Liver (tissue), 9 donors: ENCODE data around the gene R3HCC1L. TPM values are rescaled to one million over a fixed set of nuclear protein-coding genes. Genes with fewer than 3 reads are reported as not detected.

ENCODE experiments used
- DNase-seq: peaks from one replicate; pipeline ENCODE4 v3.0.0-alpha.2; 2017; ENCODE audit warnings: low spot score
- H3K27ac ChIP-seq, 2 donors: one replicate each; pipeline ENCODE4 v1.7.0; 2013; ENCODE audit warnings: inconsistent platforms in 2 of 2, low read length in 2 of 2, control low read depth in 1 of 2, low read depth in 1 of 2, mild to moderate bottlenecking in 1 of 2
- H3K27me3 ChIP-seq, 4 donors: one replicate each; pipeline versions ENCODE4 v1.6.1 to v1.7.0; 2013; ENCODE audit warnings: low read length in 3 of 4, inconsistent platforms in 1 of 4, mild to moderate bottlenecking in 1 of 4, moderate library complexity in 1 of 4; ENCODE audit not compliant: control insufficient read depth in 4 of 4, insufficient read depth in 4 of 4
- H3K36me3 ChIP-seq, 4 donors: one replicate each; pipeline versions ENCODE4 v1.6.1 to v1.7.0; 2013; ENCODE audit warnings: low read length in 3 of 4, mild to moderate bottlenecking in 3 of 4, low read depth in 1 of 4, moderate library complexity in 1 of 4; ENCODE audit not compliant: control insufficient read depth in 4 of 4, insufficient read depth in 3 of 4
- H3K4me1 ChIP-seq, 4 donors: one replicate each; pipeline versions ENCODE4 v1.6.1 to v1.7.0; 2013; ENCODE audit warnings: low read length in 3 of 4, mild to moderate bottlenecking in 3 of 4, moderate library complexity in 1 of 4; ENCODE audit not compliant: control insufficient read depth in 4 of 4, insufficient read depth in 4 of 4
- H3K4me3 ChIP-seq, 3 donors: one replicate each; pipeline versions ENCODE4 v1.6.1 to v1.7.0; 2013; ENCODE audit warnings: low read length in 3 of 3, control low read depth in 1 of 3, low read depth in 1 of 3, mild to moderate bottlenecking in 1 of 3
- H3K9ac ChIP-seq, 2 donors: one replicate each; pipeline ENCODE4 v1.7.0; 2013; ENCODE audit warnings: low read length in 2 of 2, mild to moderate bottlenecking in 2 of 2, moderate library complexity in 2 of 2, control low read depth in 1 of 2, low read depth in 1 of 2
- H3K9me3 ChIP-seq, 4 donors: one replicate each; pipeline versions ENCODE4 v1.6.1 to v1.7.0; 2013; ENCODE audit warnings: low read length in 3 of 4; ENCODE audit not compliant: control insufficient read depth in 4 of 4
- ATF3 ChIP-seq: IDR thresholded peaks from 2 replicates; pipeline ENCODE4 v1.6.1; 2016; ENCODE audit warnings: antibody characterized with exemption
- CTCF ChIP-seq: fragments of 150-350 bp; IDR thresholded peaks from 2 replicates; pipeline ENCODE4 v1.5.1; 2017; ENCODE audit warnings: improper control_type of control experiment, low read depth, low read length; ENCODE audit not compliant: missing input control
- EGR1 ChIP-seq, 2 donors: IDR thresholded peaks; 2 replicates each; pipeline ENCODE4 v1.6.1; 2016 to 2018; ENCODE audit warnings: antibody characterized with exemption in 2 of 2, low read depth in 2 of 2
- FOXA1 ChIP-seq: IDR thresholded peaks from 2 replicates; pipeline ENCODE4 v1.6.1; 2016; ENCODE audit warnings: antibody characterized with exemption
- FOXA2 ChIP-seq: IDR thresholded peaks from 2 replicates; pipeline ENCODE4 v1.6.1; 2016; ENCODE audit warnings: antibody characterized with exemption
- GABPA ChIP-seq, 2 donors: IDR thresholded peaks in 1 of 2; conservative IDR thresholded peaks in 1 of 2; 2 replicates each; pipeline ENCODE4 v1.6.1; 2016; ENCODE audit warnings: antibody characterized with exemption in 2 of 2, mild to moderate bottlenecking in 1 of 2, moderate library complexity in 1 of 2
- HNF4A ChIP-seq, 2 donors: conservative IDR thresholded peaks; 2 replicates each; pipeline ENCODE4 v1.6.1; 2016; ENCODE audit warnings: antibody characterized with exemption in 2 of 2, mild to moderate bottlenecking in 2 of 2
- HNF4G ChIP-seq: IDR thresholded peaks from 2 replicates; pipeline ENCODE4 v1.6.1; 2016; ENCODE audit warnings: antibody characterized with exemption
- JUND ChIP-seq, 2 donors: IDR thresholded peaks; 2 replicates each; pipeline ENCODE4 v1.6.1; 2016; ENCODE audit warnings: antibody characterized with exemption in 2 of 2
- MAX ChIP-seq: IDR thresholded peaks from 2 replicates; pipeline ENCODE4 v1.6.1; 2016; ENCODE audit warnings: antibody characterized with exemption
- RAD21 ChIP-seq, 2 donors: IDR thresholded peaks; 2 replicates each; pipeline ENCODE4 v1.6.1; 2016; ENCODE audit warnings: antibody characterized with exemption in 2 of 2, mild to moderate bottlenecking in 2 of 2
- REST ChIP-seq: IDR thresholded peaks from 2 replicates; pipeline ENCODE4 v1.6.1; 2016; ENCODE audit warnings: antibody characterized with exemption, mild to moderate bottlenecking
- RXRA ChIP-seq, 2 donors: IDR thresholded peaks; 2 replicates each; pipeline ENCODE4 v1.6.1; 2017 to 2018; ENCODE audit warnings: antibody characterized with exemption in 2 of 2, mild to moderate bottlenecking in 1 of 2
- SP1 ChIP-seq: IDR thresholded peaks from 2 replicates; pipeline ENCODE4 v1.6.1; 2018; ENCODE audit warnings: antibody characterized with exemption, mild to moderate bottlenecking
- YY1 ChIP-seq: IDR thresholded peaks from 2 replicates; pipeline ENCODE4 v1.6.1; 2016; ENCODE audit warnings: antibody characterized with exemption, mild to moderate bottlenecking
- ZBTB33 ChIP-seq: IDR thresholded peaks from 2 replicates; pipeline ENCODE4 v1.6.1; 2016; ENCODE audit warnings: antibody characterized with exemption
- WGBS: extraction: QIAGEN DNeasy Blood & Tissue Kit; methylation state at CpG from one replicate; pipeline ENCODE4 v1.1.7; 2013; 5-methylcytosine and 5-hydroxymethylcytosine counted together
- polyA plus RNA-seq, 2 donors: library from polyadenylated mRNA; stranded (reverse) in 1 of 2; unstranded in 1 of 2; fragments of 200-250 nt in 1 of 2; fragments of >200 nt in 1 of 2; fragmentation: Nextera tagmentation in 1 of 2; extraction: Ambion mirVana in 1 of 2; gene quantifications; one replicate each; pipeline versions ENCODE4 v1.2.1 to v1.2.3, GENCODE V29; 2013 to 2015
- total RNA-seq, 2 donors: library from RNA; depleted of rRNA; stranded (reverse); fragments of >200 nt; gene quantifications; one replicate each; pipeline ENCODE4 v1.2.3, GENCODE V29; 2014
- donor health status: healthy.
- donor health status: healthy.
- donor health status: healthy.
- donor health status: healthy.
- donor health status: healthy.

R3HCC1L gene
- total and polyA plus RNA-seq, 4 donors: 3.2 to 11.2 (median 7.4) TPM

GRCh38 chr10:98242823-98243222, 108.4 kb downstream of the R3HCC1L start:
- H3K4me1 ChIP-seq: no peaks in the 10 kb centered on the region
- peak; percentile 68 to 73 for TF ChIP-seq RAD21 (IDR thresholded peaks at IDR 0.05)
- no peak for TF ChIP-seq JUND (IDR thresholded peaks at IDR 0.05)
- TF ChIP-seq HNF4A (conservative IDR thresholded peaks at IDR 0.05): no peak
- TF ChIP-seq CTCF: peak; percentile 21
- no peak for TF ChIP-seq MAX
- no peak for TF ChIP-seq HNF4G
- no peak for TF ChIP-seq FOXA1
- TF ChIP-seq RXRA (IDR thresholded peaks at IDR 0.05): no peak
- no peak for TF ChIP-seq YY1
- 77% methylated on average over 1 of the region's 1 CpG for WGBS
- H3K9me3 ChIP-seq: no peaks in the 10 kb centered on the region
- no peak overlapping the region for H3K4me3 ChIP-seq
- no peaks in the 10 kb centered on the region for H3K27me3 ChIP-seq
- DNase-seq: no peak
- no peak overlapping the region for H3K9ac ChIP-seq
- no peak overlapping the region for H3K27ac ChIP-seq
- peaks cover 3 to 29% (median 21%) of the 10 kb centered on the region in 4 donors for H3K36me3 ChIP-seq

- 95% methylated on average over 5 of the region's 5 CpGs for WGBS
- H3K9me3 ChIP-seq: no peaks in the 10 kb centered on the region
- H3K27ac ChIP-seq: no peak overlapping the region
- no peak overlapping the region for H3K9ac ChIP-seq
- peaks cover 0 to 6% (median 2%) of the 10 kb centered on the region in 4 donors for H3K4me1 ChIP-seq
- H3K27me3 ChIP-seq: no peaks in the 10 kb centered on the region
- TF ChIP-seq GABPA (IDR thresholded peaks at IDR 0.05 in 1 of 2, conservative IDR thresholded peaks at IDR 0.05 in 1 of 2): no peak
- no peak for TF ChIP-seq RAD21 (IDR thresholded peaks at IDR 0.05)
- TF ChIP-seq FOXA2: no peak
- TF ChIP-seq SP1: no peak
- TF ChIP-seq ZBTB33: no peak
- TF ChIP-seq EGR1 (IDR thresholded peaks at IDR 0.05; ENCODE audit: low read depth in 2 of 2): no peak
- no peak for TF ChIP-seq HNF4A (conservative IDR thresholded peaks at IDR 0.05)
- TF ChIP-seq FOXA1: no peak
- no peak for TF ChIP-seq CTCF
- TF ChIP-seq REST: no peak
- no peak for TF ChIP-seq ATF3
- no peak for DNase-seq
- no peak overlapping the region for H3K4me3 ChIP-seq
- peaks cover 3 to 30% (median 21%) of the 10 kb centered on the region in 4 donors for H3K36me3 ChIP-seq
Measured at GRCh38 chr10:98244141-98244540, 109.7 kb downstream of the R3HCC1L start.
